GM18505 (cell line): ENCODE results near the gene CCL21.

ENCODE experiments used
- ATAC-seq: cut with Tn5 transposase; IDR thresholded peaks from one replicate; pipeline ENCODE4 v1.9.1; 2021; ENCODE audit not compliant: unreplicated experiment
- POLR2A ChIP-seq: IDR thresholded peaks from 4 replicates; pipeline ENCODE4 v1.6.1; 2011; ENCODE audit warnings: borderline replicate concordance; ENCODE audit not compliant: insufficient read depth, insufficient read length; ENCODE audit errors: extremely low read depth

CCL21 gene

GRCh38 chr9:34690983-34691935, 18.7 kb downstream of the CCL21 start, which contains the start of gene CCL19:
Gene CCL19 (minus strand): TSS chr9:34691276. CDS start chr9:34691139, 137 bp downstream.
- no peak for TF ChIP-seq POLR2A
- ATAC-seq: no peak

- ATAC-seq: no peak
- TF ChIP-seq POLR2A: no peak
Measured at GRCh38 chr9:34689512-34689911, 20.4 kb downstream of the CCL21 start.

DNA sequence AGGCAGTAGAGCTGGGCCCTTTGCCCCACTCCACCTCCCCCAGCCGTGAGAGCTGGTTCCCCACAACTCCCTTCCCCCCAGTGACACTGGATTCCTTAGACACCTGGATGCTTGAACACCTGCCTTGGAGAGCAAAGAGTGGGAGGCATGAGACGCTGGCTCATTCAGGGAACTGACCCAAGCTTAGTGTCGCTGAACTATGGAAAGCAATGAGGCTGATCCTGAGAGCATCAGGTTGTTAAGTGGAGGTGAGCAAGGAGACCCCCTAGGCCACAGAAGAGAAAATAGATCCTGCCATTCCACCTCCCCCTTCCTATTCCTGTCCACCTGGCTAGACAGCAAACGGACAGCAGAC, 20.8 kb downstream of the CCL21 start:
- no peak for TF ChIP-seq POLR2A
- ATAC-seq: no peak

DNA sequence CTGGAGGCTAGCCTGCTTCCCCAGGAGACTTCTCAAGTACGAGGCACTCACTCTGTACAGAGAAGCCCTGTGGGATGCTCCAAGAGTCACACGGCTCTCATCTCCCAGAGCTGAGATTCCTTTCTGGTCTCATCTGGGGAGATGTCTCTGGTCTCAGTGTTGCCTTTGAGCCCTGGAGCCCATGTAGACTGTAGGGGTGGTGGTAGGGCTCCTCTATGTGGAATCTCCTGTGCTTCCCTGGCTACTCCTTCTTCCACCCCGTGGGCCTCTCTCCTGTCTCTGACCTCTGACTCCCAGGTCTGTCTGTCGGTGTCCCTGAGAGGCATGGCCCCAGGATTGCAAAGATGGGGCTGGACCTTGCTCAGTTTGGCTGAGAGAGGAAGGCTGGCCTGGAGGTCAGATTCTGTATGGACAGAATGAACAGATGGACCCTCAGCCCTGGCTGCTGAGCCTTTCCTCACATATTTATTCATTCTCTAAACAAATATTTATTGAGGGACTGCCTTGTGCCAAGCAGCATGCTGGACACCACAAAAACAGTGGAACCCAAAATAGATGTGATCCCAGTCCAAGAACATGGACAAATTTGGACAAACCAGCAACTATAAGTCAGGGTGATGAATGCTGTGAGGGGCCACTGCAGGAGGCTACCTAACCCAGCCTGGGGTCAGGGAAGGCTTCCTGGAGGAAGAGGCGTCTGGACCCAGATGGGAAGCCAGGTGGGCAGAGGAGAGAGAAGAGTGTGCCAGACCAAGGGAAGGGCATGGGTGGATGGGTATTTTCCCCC, 21.4 kb downstream of the CCL21 start:
- ATAC-seq: no peak
- TF ChIP-seq POLR2A: no peak

DNA sequence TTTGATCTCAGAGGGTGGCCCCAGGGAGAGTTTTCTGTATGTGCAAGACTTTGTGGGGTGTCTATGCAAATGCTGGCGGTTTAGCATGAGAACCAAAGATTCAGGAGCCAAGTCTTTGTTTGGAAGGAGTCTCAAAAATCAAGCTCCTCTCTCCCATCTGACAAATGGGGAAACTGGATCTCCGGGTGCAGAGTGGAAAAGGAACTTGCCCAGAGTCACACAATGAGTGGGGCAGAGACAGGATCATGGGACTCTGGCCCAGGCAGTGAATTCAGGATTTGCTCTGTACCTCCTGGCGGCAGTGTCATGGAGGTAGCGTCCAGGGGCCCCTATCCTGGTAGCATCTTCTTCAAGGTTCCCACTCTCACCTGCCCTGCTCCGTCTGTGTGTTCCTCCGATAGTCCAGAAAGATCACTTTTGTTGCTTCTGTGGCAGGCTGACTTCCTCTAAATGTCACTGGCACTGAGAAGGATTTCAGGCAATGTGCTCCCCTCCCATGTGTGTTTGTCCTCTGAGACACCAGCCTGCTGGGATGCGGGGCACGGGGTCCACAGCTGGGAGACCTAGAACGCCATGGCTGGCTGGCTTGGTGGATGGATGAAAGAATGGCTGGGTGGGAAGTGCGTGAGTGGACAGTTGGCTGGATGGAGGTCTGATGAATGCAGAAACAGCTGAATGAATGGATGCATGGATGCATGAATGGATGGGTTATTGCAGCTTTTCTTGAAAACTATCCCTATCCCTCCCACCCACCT, 22.5 kb downstream of the CCL21 start:
- no peak for ATAC-seq
- no peak for TF ChIP-seq POLR2A

GRCh38 chr9:34686732-34687131, 23.2 kb downstream of the CCL21 start:
- ATAC-seq: no peak

GRCh38 chr9:34686231-34686630, 23.7 kb downstream of the CCL21 start:
- no peak for TF ChIP-seq POLR2A

More at GRCh38 chr9:34686732-34687131, 23.2 kb downstream of the CCL21 start:
- no peak for TF ChIP-seq POLR2A

DNA sequence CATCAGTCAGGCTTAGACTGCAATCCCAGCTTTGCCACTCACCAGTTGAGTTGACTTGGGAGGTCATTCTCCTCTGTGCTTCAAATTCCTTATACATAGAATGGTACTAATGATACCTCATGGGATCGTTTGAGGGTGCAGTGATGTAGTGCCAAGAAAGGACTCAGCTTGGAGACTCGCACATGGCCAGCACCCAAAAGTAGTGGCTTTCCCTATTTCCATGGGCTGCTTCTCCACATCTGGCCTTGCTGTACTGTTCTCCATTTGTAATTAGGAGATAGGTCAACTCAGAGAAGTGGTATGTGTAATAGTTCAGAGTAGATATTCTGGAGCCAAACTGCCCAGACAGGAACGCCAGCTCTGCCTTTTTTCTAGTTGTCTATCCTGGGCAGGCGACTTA, 24.3 kb downstream of the CCL21 start:
- TF ChIP-seq POLR2A: no peak
- ATAC-seq: no peak

More at GRCh38 chr9:34686231-34686630, 23.7 kb downstream of the CCL21 start:
- ATAC-seq: no peak

DNA sequence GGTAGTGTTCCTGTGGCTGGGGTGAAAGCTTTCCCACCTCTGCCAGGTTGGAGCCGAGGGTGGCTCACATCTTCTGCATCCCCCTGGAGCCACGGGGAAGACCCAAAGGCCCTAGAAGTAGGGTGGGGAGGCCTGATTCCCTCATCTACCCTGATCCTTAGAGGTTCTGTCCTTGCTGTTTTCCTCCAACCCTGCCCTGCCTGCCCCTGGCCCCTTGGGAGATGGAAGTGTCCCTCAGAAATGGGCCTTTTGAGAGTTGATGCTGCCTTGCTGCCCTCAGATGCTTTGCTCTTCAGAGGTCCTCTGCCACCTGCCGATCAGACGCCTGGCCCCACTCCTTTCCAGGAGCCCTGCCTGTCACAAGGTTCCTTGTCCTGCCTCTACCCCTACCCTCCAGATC, 25.1 kb downstream of the CCL21 start:
- ATAC-seq: no peak
- TF ChIP-seq POLR2A: no peak

- no peak for TF ChIP-seq POLR2A
- no peak for ATAC-seq
Measured at GRCh38 chr9:34684145-34684544, 25.8 kb downstream of the CCL21 start.

DNA sequence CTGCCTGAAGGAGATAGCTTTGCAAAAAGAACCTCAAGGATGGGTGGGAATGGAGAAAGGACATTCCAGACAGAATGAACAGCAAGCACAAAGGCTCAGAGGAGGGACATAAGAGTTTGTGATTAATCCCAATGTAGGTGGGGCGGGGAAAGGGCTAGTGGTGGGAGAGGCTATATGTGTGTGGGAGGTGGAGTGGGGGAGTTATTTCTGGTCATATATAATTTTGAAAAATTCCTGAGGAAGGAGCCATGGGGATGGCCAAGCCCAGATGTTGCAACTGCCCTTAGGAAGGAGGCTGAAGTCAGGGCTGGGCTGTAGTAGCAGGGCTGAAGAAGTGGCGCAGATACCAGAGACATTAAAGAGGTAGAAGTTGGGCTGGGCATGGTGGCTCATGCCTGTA, 34.1 kb downstream of the CCL21 start:
- no peak for TF ChIP-seq POLR2A

GRCh38 chr9:34675048-34675714, 34.8 kb downstream of the CCL21 start:
- TF ChIP-seq POLR2A: no peak
- no peak for ATAC-seq

More for the DNA sequence above, 34.1 kb downstream of the CCL21 start:
- ATAC-seq: no peak

GRCh38 chr9:34674440-34674839, 35.5 kb downstream of the CCL21 start:
- no peak for ATAC-seq
- TF ChIP-seq POLR2A: no peak

- no peak for ATAC-seq
- no peak for TF ChIP-seq POLR2A
Measured at GRCh38 chr9:34671307-34671706, 38.6 kb downstream of the CCL21 start.
